ENCODE data around the gene MACO1.

DNA sequence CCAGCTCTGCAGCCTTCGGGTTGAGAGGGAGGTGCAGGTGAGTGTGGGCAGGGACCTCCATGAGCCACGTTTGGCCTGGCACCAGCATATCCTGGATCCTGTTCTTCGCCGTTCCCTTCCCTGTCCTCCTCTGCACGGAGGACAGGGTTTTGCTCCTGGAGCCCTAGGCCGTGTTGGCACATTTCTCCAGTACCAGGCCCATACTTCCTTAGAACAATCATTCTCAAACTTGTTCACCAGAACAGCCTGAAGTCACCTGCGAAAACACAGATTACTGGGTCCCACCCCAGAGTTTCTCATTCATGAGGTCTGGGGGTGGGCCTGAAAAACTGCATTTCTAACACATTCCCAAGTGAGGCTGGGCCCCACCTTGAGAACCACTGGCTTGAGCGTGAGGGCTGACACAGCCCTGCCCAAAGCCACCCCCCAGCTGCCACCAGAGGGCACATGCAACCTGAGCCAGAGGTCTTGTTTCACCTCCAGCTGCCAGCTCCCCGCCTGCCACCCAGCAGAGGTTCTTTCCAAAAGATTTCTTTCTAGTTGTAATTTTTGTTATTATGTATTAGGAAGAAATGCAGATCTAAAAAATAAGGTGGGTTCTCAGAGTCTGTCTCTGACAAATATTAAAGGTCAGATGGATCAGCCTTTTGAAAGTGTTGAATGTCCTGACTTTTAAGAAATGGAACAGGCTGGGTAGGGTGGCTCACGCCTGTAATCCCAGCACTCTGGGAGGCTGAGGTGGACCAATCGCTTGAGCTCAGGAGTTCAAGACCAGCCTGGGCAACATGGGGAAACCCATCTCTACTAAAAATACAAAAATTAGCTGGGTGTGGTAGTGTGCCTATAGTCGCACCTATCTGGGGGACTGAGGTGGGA, 73.1 kb downstream of the MACO1 start:
- TF ChIP-seq SIN3A (IDR thresholded peaks at IDR 0.05; ENCODE audit: low read depth, low read length) (no peak), FOXM1 (IDR thresholded peaks at IDR 0.05; ENCODE audit: low read depth, low read length) (no peak), USF2 (IDR thresholded peaks at IDR 0.05; ENCODE audit: borderline replicate concordance, low read depth, low read length) (no peak), REST (IDR thresholded peaks at IDR 0.05; ENCODE audit: low read depth, low read length) (no peak), NFYA (IDR thresholded peaks at IDR 0.05; ENCODE audit: borderline replicate concordance, low read depth, low read length) (no peak), NFYB (IDR thresholded peaks at IDR 0.05; ENCODE audit: insufficient read depth, low read depth, low read length) (no peak), BHLHE40 (IDR thresholded peaks at IDR 0.05; ENCODE audit: borderline replicate concordance in 1 of 2, low read depth in 2 of 2, low read length in 1 of 2) (0 out of 4 replicates have a peak, but pooled peaks of 1 of the 2 experiments have one; percentile 8), IRF4 (IDR thresholded peaks at IDR 0.05; ENCODE audit: low read depth, low read length) (no peak), POLR2A (IDR thresholded peaks at IDR 0.05; ENCODE audit: low read depth, low read length) (no peak), SP1 (IDR thresholded peaks at IDR 0.05; ENCODE audit: low read depth, low read length) (no peak), CHD2 (IDR thresholded peaks at IDR 0.05; ENCODE audit: borderline replicate concordance, low read depth, low read length) (no peak)
